Measurements from ENCODE around the gene PTGIS.

DNA sequence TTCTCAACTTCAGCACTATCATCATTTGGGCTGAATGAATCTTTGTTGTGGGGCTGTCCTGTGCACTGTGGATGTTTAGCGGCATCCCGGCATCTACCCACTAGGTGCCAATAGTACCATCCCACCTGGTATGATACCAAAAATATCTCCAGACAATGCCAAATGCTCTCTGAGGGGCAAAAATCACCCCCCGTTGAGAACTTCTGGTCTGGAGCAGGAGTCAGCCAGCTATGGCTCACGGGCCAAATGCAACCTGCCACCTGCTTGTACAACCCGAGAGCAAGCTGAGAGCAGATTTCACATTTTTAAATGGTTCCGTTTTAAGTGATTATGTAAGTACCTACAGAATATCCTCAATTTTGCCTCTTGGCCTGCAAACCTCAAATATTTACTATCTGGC, 112.2 kb downstream of the PTGIS start:
- TF ChIP-seq, protein P1, sequence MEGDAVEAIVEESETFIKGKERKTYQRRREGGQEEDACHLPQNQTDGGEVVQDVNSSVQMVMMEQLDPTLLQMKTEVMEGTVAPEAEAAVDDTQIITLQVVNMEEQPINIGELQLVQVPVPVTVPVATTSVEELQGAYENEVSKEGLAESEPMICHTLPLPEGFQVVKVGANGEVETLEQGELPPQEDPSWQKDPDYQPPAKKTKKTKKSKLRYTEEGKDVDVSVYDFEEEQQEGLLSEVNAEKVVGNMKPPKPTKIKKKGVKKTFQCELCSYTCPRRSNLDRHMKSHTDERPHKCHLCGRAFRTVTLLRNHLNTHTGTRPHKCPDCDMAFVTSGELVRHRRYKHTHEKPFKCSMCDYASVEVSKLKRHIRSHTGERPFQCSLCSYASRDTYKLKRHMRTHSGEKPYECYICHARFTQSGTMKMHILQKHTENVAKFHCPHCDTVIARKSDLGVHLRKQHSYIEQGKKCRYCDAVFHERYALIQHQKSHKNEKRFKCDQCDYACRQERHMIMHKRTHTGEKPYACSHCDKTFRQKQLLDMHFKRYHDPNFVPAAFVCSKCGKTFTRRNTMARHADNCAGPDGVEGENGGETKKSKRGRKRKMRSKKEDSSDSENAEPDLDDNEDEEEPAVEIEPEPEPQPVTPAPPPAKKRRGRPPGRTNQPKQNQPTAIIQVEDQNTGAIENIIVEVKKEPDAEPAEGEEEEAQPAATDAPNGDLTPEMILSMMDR (IDR thresholded peaks at IDR 0.05): no peak
- TF ChIP-seq EP300 (IDR thresholded peaks at IDR 0.05): no peak
